Fibroblast of lung (primary cell): Measurements from ENCODE around the gene EWSR1. TPM values are rescaled to one million over a fixed set of nuclear protein-coding genes. Genes with fewer than 3 reads are reported as not detected.

Source experiments
- DNase-seq, 2 donors: peaks; one replicate each; pipeline versions ENCODE4 v3.0.0 to v3.0.0-alpha.2; 2010; ENCODE audit warnings: low read depth in 2 of 2
- H2AFZ ChIP-seq: 2 replicates; pipeline ENCODE4 v1.5.1; 2012; ENCODE audit warnings: low read length, control low read depth, inconsistent platforms
- H3K27ac ChIP-seq: 2 replicates; pipeline ENCODE4 v1.5.1; 2011; ENCODE audit warnings: low read length, control low read depth; ENCODE audit not compliant: insufficient read depth
- H3K27me3 ChIP-seq: 2 replicates; pipeline ENCODE4 v1.5.1; 2011; ENCODE audit warnings: mild to moderate bottlenecking, low read length; ENCODE audit not compliant: control insufficient read depth, insufficient read depth
- H3K36me3 ChIP-seq: 2 replicates; pipeline ENCODE4 v1.5.1; 2011; ENCODE audit warnings: low read length; ENCODE audit not compliant: control insufficient read depth, insufficient read depth
- H3K4me1 ChIP-seq: 2 replicates; pipeline ENCODE4 v1.5.1; 2011; ENCODE audit warnings: low read length; ENCODE audit not compliant: control insufficient read depth, insufficient read depth; ENCODE audit errors: extremely low read depth
- H3K4me2 ChIP-seq: 2 replicates; pipeline ENCODE4 v1.5.1; 2011; ENCODE audit warnings: low read length, control low read depth; ENCODE audit not compliant: insufficient read depth; ENCODE audit errors: extremely low read depth
- H3K4me3 ChIP-seq, 4 experiments: fragments of 200-600 bp in 1 of 4; sonication (generic) in 1 of 4; replicated peaks in 1 of 4; 2 replicates each; pipeline ENCODE4 v1.5.1; 2011 to 2016; ENCODE audit warnings: low read length in 4 of 4, low read depth in 3 of 4, mild to moderate bottlenecking in 3 of 4, control low read depth in 2 of 4, inconsistent platforms in 1 of 4, mixed read lengths in 1 of 4; ENCODE audit not compliant: insufficient read depth in 1 of 4; ENCODE audit errors: control extremely low read depth in 1 of 4
- H3K79me2 ChIP-seq: 2 replicates; pipeline ENCODE4 v1.5.1; 2012; ENCODE audit warnings: mild to moderate bottlenecking, low read length, inconsistent platforms; ENCODE audit not compliant: control insufficient read depth, insufficient read depth
- H3K9ac ChIP-seq: 2 replicates; pipeline ENCODE4 v1.5.1; 2011; ENCODE audit warnings: mild to moderate bottlenecking, low read length, control low read depth; ENCODE audit not compliant: insufficient read depth
- H3K9me3 ChIP-seq: 2 replicates; pipeline ENCODE4 v1.5.1; 2012; ENCODE audit warnings: low read depth, low read length; ENCODE audit not compliant: control insufficient read depth, insufficient read depth
- H4K20me1 ChIP-seq: 2 replicates; pipeline ENCODE4 v1.5.1; 2011; ENCODE audit warnings: low read length; ENCODE audit not compliant: control insufficient read depth, insufficient read depth; ENCODE audit errors: extremely low read depth
- EZH2 ChIP-seq: IDR thresholded peaks from 2 replicates; pipeline ENCODE4 v1.5.1; 2012; ENCODE audit warnings: low read length, control low read depth, mild to moderate bottlenecking; ENCODE audit errors: missing control alignments
- polyA plus RNA-seq, 2 donors: library from polyadenylated mRNA; depleted of rRNA in 1 of 2; stranded (reverse) in 1 of 2; unstranded in 1 of 2; fragments of >200 nt; gene quantifications; 2 replicates each; pipeline ENCODE4 v1.2.1, GENCODE V29; 2011 to 2012; ENCODE audit warnings: missing spikeins in 1 of 2
- total RNA-seq: library from RNA; depleted of rRNA; stranded (reverse); fragments of >200 nt; gene quantifications from 2 replicates; pipeline ENCODE4 v1.2.1, GENCODE V29; 2014
- TF ChIP-seq, protein P1 (sequence below), 2 donors: IDR thresholded peaks in 1 of 2; conservative IDR thresholded peaks in 1 of 2; 1 replicate in 1 of 2; 2 replicates in 1 of 2; pipeline ENCODE4 v1.5.1; 2011 to 2012; ENCODE audit warnings: low read length in 2 of 2, control low read depth in 1 of 2, inconsistent platforms in 1 of 2, low read depth in 1 of 2, mild to moderate bottlenecking in 1 of 2

EWSR1 gene
- total and polyA plus RNA-seq, 2 donors (not counting 1 experiment from before 2014, with no cell fraction given) = 150 to 172 TPM

DNA sequence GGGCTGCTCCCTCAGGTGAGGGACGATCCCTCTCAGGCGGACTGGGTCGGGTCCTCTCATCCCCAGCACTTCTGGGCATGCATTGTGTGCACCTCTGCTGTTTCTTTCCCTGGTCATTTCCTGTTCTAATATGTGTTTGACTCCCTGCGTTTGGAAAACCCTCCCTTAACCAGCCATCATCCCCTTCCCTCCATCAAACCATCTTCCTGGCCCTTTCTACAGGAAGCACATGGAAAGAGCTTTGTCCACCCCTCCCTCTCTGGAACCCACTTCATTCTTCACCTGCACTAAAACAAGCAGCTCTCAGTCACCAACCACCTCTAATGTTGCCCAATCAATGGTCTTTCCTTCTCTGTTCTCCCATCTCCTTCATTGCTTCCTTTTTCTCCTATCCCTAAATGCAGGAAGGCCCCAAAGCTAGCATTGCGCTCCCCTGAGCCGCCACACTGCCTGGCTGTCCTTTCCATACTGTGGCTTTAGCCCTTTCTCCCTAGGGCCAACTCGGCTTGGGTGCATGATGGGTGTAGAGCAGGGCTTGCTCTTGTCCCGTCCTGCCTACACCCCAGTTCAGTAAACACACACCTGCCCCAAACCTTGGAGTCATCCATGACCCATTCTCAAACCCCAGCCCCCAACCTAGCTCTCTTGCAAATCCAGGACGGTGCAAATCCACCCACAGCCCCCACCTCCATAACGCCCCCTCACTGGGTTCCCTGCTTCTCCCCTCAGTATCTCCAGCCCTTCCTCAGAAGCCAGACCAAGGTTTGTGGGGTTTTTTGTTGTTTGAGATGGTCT lies 32.9 kb downstream of the EWSR1 start:
- Histone ChIP-seq H4K20me1 (no peaks in the 10 kb centered on the region), H3K79me2 (no peaks in the 10 kb centered on the region), H3K4me1 (no peaks in the 10 kb centered on the region), H3K4me3 (no peak overlapping the region), H3K36me3 (peaks cover 18% of the 10 kb centered on the region), H3K27ac (no peak overlapping the region), H3K4me2 (no peak overlapping the region), H3K9me3 (no peaks in the 10 kb centered on the region), H3K9ac (no peak overlapping the region), H3K27me3 (no peaks in the 10 kb centered on the region), H2AFZ (no peak overlapping the region)
- TF ChIP-seq EZH2 = no peak
- TF ChIP-seq, protein P1, sequence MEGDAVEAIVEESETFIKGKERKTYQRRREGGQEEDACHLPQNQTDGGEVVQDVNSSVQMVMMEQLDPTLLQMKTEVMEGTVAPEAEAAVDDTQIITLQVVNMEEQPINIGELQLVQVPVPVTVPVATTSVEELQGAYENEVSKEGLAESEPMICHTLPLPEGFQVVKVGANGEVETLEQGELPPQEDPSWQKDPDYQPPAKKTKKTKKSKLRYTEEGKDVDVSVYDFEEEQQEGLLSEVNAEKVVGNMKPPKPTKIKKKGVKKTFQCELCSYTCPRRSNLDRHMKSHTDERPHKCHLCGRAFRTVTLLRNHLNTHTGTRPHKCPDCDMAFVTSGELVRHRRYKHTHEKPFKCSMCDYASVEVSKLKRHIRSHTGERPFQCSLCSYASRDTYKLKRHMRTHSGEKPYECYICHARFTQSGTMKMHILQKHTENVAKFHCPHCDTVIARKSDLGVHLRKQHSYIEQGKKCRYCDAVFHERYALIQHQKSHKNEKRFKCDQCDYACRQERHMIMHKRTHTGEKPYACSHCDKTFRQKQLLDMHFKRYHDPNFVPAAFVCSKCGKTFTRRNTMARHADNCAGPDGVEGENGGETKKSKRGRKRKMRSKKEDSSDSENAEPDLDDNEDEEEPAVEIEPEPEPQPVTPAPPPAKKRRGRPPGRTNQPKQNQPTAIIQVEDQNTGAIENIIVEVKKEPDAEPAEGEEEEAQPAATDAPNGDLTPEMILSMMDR (conservative IDR thresholded peaks at IDR 0.05 in 1 of 2, IDR thresholded peaks at IDR 0.05 in 1 of 2; ENCODE audit: low read depth in 1 of 2, low read length in 2 of 2) = no peak
- DNase-seq = no peak

GRCh38 chr22:29301716-29302401 lies 33.8 kb downstream of the EWSR1 start:
- Histone ChIP-seq H3K79me2 (no peaks in the 10 kb centered on the region), H3K27me3 (no peaks in the 10 kb centered on the region), H3K36me3 (peaks cover 15% of the 10 kb centered on the region), H3K4me2 (no peak overlapping the region), H3K9me3 (no peaks in the 10 kb centered on the region), H4K20me1 (no peaks in the 10 kb centered on the region), H2AFZ (no peak overlapping the region), H3K27ac (no peak overlapping the region), H3K4me1 (no peaks in the 10 kb centered on the region), H3K9ac (no peak overlapping the region), H3K4me3 (no peak overlapping the region)
- TF ChIP-seq, protein P1 (conservative IDR thresholded peaks at IDR 0.05 in 1 of 2, IDR thresholded peaks at IDR 0.05 in 1 of 2; ENCODE audit: low read depth in 1 of 2, low read length in 2 of 2) = no peak
- no peak for TF ChIP-seq EZH2
- no peak for DNase-seq

- no peaks in the 10 kb centered on the region for H3K27me3 ChIP-seq
- no peak for DNase-seq
- H3K4me1 ChIP-seq = no peaks in the 10 kb centered on the region
- H3K36me3 ChIP-seq = peaks cover 11% of the 10 kb centered on the region
- no peak overlapping the region for H3K9ac ChIP-seq
- TF ChIP-seq, protein P1 (conservative IDR thresholded peaks at IDR 0.05 in 1 of 2, IDR thresholded peaks at IDR 0.05 in 1 of 2; ENCODE audit: low read depth in 1 of 2, low read length in 2 of 2) = no peak
- TF ChIP-seq EZH2 = no peak
- no peak overlapping the region for H3K27ac ChIP-seq
- no peak overlapping the region for H3K4me2 ChIP-seq
- no peaks in the 10 kb centered on the region for H3K9me3 ChIP-seq
- no peaks in the 10 kb centered on the region for H3K79me2 ChIP-seq
- no peak overlapping the region for H2AFZ ChIP-seq
- H4K20me1 ChIP-seq = no peaks in the 10 kb centered on the region
- no peak overlapping the region for H3K4me3 ChIP-seq
Observed at GRCh38 chr22:29302402-29302680, 34.3 kb downstream of the EWSR1 start.
